ENCODE results near the gene HOXC9. TPM values are rescaled to one million over a fixed set of nuclear protein-coding genes. Genes with fewer than 3 reads are reported as not detected.

The HOXC9 gene
- total and polyA plus RNA-seq, 9 of the 15 experiments (the other 6 are each of a cell fraction or from before 2014, with no cell fraction given): 1.1 to 10.5 (median 9.3) TPM

- TF ChIP-seq ZFX (CRISPR knock-in tag; IDR thresholded peaks at IDR 0.05) (peak; percentile 96), TRIM28 (IDR thresholded peaks at IDR 0.05) (no peak), TBP (optimal IDR thresholded peaks at IDR 0.05; ENCODE audit: low read depth, low read length) (no peak), ZBTB33 (CRISPR knock-in tag; IDR thresholded peaks at IDR 0.05) (peak; percentile 88), ZNF592 (IDR thresholded peaks at IDR 0.05) (peak; percentile 23; the same call in 1 of the 2 replicates), GATAD2B (IDR thresholded peaks at IDR 0.05; ENCODE audit: borderline replicate concordance) (peak; percentile 61; the same call in 1 of the 2 replicates), CHD1 (IDR thresholded peaks at IDR 0.05; ENCODE audit: low read length) (no peak), RAD21 (CRISPR knock-in tag; conservative IDR thresholded peaks at IDR 0.05 in 1 of 2, IDR thresholded peaks at IDR 0.05 in 1 of 2) (peak; percentile 96 to 98), TSC22D4 (tag; IDR thresholded peaks at IDR 0.05) (no peak), SMC3 (conservative IDR thresholded peaks at IDR 0.05; ENCODE audit: insufficient read depth, low read depth, low read length) (peak; percentile 96), CREB5 (CRISPR knock-in tag; IDR thresholded peaks at IDR 0.05) (no peak), GTF2B (IDR thresholded peaks at IDR 0.05; ENCODE audit: extremely low read depth, insufficient read length) (no peak), HNRNPLL (IDR thresholded peaks at IDR 0.05; ENCODE audit: low read depth, low read length, poor library complexity, severe bottlenecking) (no peak), TBL1XR1 (IDR thresholded peaks at IDR 0.05; ENCODE audit: low read length in 2 of 2) (no peak)
These were observed 6.0 kb downstream of the HOXC9 start (continued) for GRCh38 chr12:54005853-54006558.
